Measurements from ENCODE around the gene ACP4.

- TF ChIP-seq CTCF (IDR thresholded peaks at IDR 0.05) (no peak), POLR2A (IDR thresholded peaks at IDR 0.05) (no peak)
These were observed 21.9 kb upstream of the ACP4 start for GRCh38 chr19:50768277-50768676.
